Gastroesophageal sphincter (tissue), 4 donors: ENCODE data around the gene PATL2. TPM values are rescaled to one million over a fixed set of nuclear protein-coding genes. Genes with fewer than 3 reads are reported as not detected.

ENCODE experiments used
- ATAC-seq: fragments of 150-250 bp; one replicate; pipeline ENCODE4 v1.9.1; 2016; ENCODE audit warnings: mild to moderate bottlenecking, moderate library complexity
- H3K27ac ChIP-seq, 4 donors: fragments of 200-600 bp; sonication (generic) in 3 of 4; 1 replicate in 3 of 4; 2 replicates in 1 of 4; pipeline ENCODE4 v1.5.1; 2016 to 2019
- H3K27me3 ChIP-seq: fragments of 200-600 bp; sonication (generic); one replicate; pipeline ENCODE4 v1.5.1; 2019
- H3K36me3 ChIP-seq, 2 donors: fragments of 200-600 bp; sonication (generic); one replicate each; pipeline ENCODE4 v1.5.1; 2019; ENCODE audit warnings: control low read depth in 1 of 2
- H3K4me1 ChIP-seq, 3 donors: fragments of 200-600 bp; sonication (generic); 1 replicate in 2 of 3; 2 replicates in 1 of 3; pipeline ENCODE4 v1.5.1; 2016 to 2019; ENCODE audit warnings: control low read depth in 2 of 3
- H3K4me3 ChIP-seq, 2 donors: fragments of 200-600 bp; sonication (generic); one replicate each; pipeline ENCODE4 v1.5.1; 2019; ENCODE audit warnings: mild to moderate bottlenecking in 1 of 2, moderate library complexity in 1 of 2
- H3K9me3 ChIP-seq, 3 donors: fragments of 200-600 bp; sonication (generic); one replicate each; pipeline ENCODE4 v1.5.1; 2017 to 2019; ENCODE audit warnings: control low read depth in 2 of 3
- CTCF ChIP-seq, 4 experiments: fragments of 200-600 bp in 2 of 4; fragments of 450-650 bp in 2 of 4; sonication (generic) in 1 of 4; IDR thresholded peaks; one replicate each; pipeline ENCODE4 v1.5.1; 2017 to 2019; ENCODE audit warnings: antibody characterized with exemption in 4 of 4, mild to moderate bottlenecking in 2 of 4, moderate library complexity in 2 of 4
- EP300 ChIP-seq: sonication (generic); formaldehyde crosslinking; IDR thresholded peaks from one replicate; pipeline ENCODE4 v1.6.1; 2017; ENCODE audit warnings: antibody characterized with exemption, mild to moderate bottlenecking
- POLR2A ChIP-seq, 2 donors: fragments of 450-650 bp; IDR thresholded peaks; one replicate each; pipeline ENCODE4 v1.6.1; 2017; ENCODE audit warnings: antibody characterized with exemption in 2 of 2, mild to moderate bottlenecking in 2 of 2, moderate library complexity in 1 of 2
- POLR2AphosphoS5 ChIP-seq: sonication (generic); formaldehyde crosslinking; IDR thresholded peaks from one replicate; pipeline ENCODE4 v1.6.1; 2017; ENCODE audit warnings: antibody characterized with exemption
- WGBS, 2 donors: methylation state at CpG; one replicate each; pipeline ENCODE4 v1.1.5; 2018; ENCODE audit warnings: low coverage in 1 of 2; 5-methylcytosine and 5-hydroxymethylcytosine counted together
- small RNA-seq, 4 donors: library from RNA; depleted of rRNA; stranded (forward); fragments of <200 nt; gene quantifications; one replicate each; pipeline ENCODE3, GENCODE V24; 2016
- total RNA-seq, 4 donors: library from RNA; depleted of rRNA; stranded (reverse); fragments of >200 nt; gene quantifications; one replicate each; pipeline ENCODE4 v1.1.0, GENCODE V29; 2016

PATL2 gene
- total RNA-seq, 4 donors from 2014 or later = 0.81 to 1.2 (median 1.1) TPM; not detected in 1

DNA sequence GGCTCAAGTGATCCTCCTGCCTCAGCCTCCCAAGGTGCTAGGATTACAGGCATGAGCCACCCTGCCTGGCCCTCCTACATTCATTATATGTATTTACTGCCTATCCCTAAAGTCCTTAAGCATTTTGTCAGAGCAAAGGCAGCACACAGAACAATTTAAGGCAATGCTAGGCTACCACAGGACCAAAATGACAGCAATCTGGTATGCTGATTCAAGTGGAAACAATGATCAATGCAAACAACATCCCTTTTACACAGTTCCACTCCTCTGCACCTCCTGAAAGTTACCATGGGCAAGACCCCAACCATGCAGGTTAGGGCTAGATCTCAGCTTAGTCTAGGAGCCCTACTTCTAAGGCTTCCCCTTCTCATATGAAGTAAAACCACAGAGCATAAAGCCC is 87.9 kb downstream of the PATL2 start:
- no peak overlapping the region for H3K4me3 ChIP-seq
- no peaks in the 10 kb centered on the region for H3K4me1 ChIP-seq
- H3K27ac ChIP-seq = no peak overlapping the region
- TF ChIP-seq POLR2A (IDR thresholded peaks at IDR 0.05) = no peak
- no peak for TF ChIP-seq POLR2AphosphoS5
- peaks cover 0 to 95% of the 10 kb centered on the region in 2 donors for H3K36me3 ChIP-seq
- no peak for ATAC-seq
- no peaks in the 10 kb centered on the region for H3K27me3 ChIP-seq
- no peaks in the 10 kb centered on the region for H3K9me3 ChIP-seq

- no peak for TF ChIP-seq EP300
- no peak for TF ChIP-seq POLR2AphosphoS5
- TF ChIP-seq CTCF (IDR thresholded peaks at IDR 0.05) = no peak
- TF ChIP-seq POLR2A (IDR thresholded peaks at IDR 0.05) = no peak
- H3K9me3 ChIP-seq = no peaks in the 10 kb centered on the region
Observed at GRCh38 chr15:44620081-44620480, 91.0 kb downstream of the PATL2 start.

DNA sequence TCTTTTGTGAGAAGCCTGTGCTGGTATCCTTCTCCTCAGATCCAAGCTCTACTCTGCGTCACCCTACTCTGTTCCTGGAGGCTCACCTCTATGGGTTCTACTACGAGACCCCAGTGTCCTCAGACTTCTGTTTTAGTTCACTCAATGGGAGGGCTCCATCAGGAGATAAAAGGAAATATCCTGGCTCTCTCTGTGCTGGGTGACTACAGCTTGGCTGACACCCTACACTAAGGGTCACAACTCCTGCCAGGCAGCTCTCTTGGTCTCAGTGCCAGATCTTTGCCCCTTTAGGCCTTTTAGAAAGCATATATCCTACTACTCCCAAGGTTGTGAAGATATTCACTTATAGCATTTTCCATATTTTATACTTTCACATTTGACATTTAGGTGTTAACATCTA is 94.1 kb downstream of the PATL2 start:
- H3K36me3 ChIP-seq = peaks cover 9 to 97% of the 10 kb centered on the region in 2 donors
- ATAC-seq = no peak
- WGBS, 2 donors = 92 to 100% methylated on average over 2 of the region's 2 CpGs

More at GRCh38 chr15:44620081-44620480, 91.0 kb downstream of the PATL2 start:
- peaks cover 0 to 93% of the 10 kb centered on the region in 2 donors for H3K36me3 ChIP-seq
- no peaks in the 10 kb centered on the region for H3K27me3 ChIP-seq
- no peak overlapping the region for H3K27ac ChIP-seq
- ATAC-seq = no peak
- no peak overlapping the region for H3K4me3 ChIP-seq
- H3K4me1 ChIP-seq = no peaks in the 10 kb centered on the region
- WGBS, 2 donors = 93 to 100% methylated on average over 1 of the region's 1 CpG

More for the DNA sequence above, 94.1 kb downstream of the PATL2 start:
- no peaks in the 10 kb centered on the region for H3K4me1 ChIP-seq
- H3K27me3 ChIP-seq = no peaks in the 10 kb centered on the region
- TF ChIP-seq POLR2AphosphoS5 (no peak), EP300 (no peak), POLR2A (IDR thresholded peaks at IDR 0.05) (no peak), CTCF (IDR thresholded peaks at IDR 0.05) (no peak)
- no peak overlapping the region for H3K27ac ChIP-seq
- no peaks in the 10 kb centered on the region for H3K9me3 ChIP-seq
- no peak overlapping the region for H3K4me3 ChIP-seq

Small RNA genes lying within 50 kb of the gene (small RNA-seq; reads per million reads assigned to genes)
- 0 reads per million in 4 donors for gene RF00019

Other genes starting within 250 kb of the PATL2 start
- gene EIF3J, start 174.2 kb downstream of the PATL2 start, total RNA-seq = 10 to 100 TPM; 57.0 to 60.6 (median 57.0) TPM
- 10 to 100 TPM; 45.2 to 82.8 (median 55.5) TPM for gene SPG11, start 47.7 kb downstream of the PATL2 start, total RNA-seq
- 1,000 to 10,000 TPM; 1,151 to 3,314 (median 1,975) TPM for gene B2M, start 194 bp upstream of the PATL2 start, total RNA-seq
- 10 to 100 TPM; 22.9 to 31.1 (median 24.3) TPM for gene TRIM69, start 25.2 kb upstream of the PATL2 start, total RNA-seq
- gene TERB2, start 245.4 kb upstream of the PATL2 start, total RNA-seq = not detected